ENCODE data around the gene BAMBI. TPM values are rescaled to one million over a fixed set of nuclear protein-coding genes. Genes with fewer than 3 reads are reported as not detected.
A peak's percentile ranks its signal among the peaks of the same experiment; 100 is the strongest.

Gene BAMBI
- total RNA-seq, 2 experiments from 2014 or later = 0.18 to 0.27 TPM

DNA sequence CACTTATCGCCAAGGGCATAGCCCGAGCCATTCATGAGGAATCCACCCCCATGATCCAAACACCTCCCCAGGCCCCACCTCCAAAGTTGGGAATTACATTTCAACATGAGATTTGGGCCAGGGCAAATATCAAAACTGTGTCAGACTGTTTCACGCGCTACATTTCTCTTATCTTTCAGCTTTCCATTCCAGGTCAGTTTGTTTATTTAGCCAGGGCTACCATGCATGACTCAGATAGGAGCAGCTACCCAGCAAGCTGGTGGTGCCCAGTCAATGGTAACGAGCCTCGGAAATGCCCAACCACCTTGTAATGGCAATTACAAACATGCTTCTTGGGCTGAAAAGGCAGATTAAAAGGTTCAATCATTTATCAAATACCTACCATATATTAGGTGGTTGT lies 43.6 kb upstream of the BAMBI start:
- Mint-ChIP-seq H3K4me1 (ENCODE audit: low read depth) (no peaks in the 10 kb centered on the region), H3K9me3 (peaks cover 1% of the 10 kb centered on the region), H3K36me3 (ENCODE audit: low read depth) (no peaks in the 10 kb centered on the region)

DNA sequence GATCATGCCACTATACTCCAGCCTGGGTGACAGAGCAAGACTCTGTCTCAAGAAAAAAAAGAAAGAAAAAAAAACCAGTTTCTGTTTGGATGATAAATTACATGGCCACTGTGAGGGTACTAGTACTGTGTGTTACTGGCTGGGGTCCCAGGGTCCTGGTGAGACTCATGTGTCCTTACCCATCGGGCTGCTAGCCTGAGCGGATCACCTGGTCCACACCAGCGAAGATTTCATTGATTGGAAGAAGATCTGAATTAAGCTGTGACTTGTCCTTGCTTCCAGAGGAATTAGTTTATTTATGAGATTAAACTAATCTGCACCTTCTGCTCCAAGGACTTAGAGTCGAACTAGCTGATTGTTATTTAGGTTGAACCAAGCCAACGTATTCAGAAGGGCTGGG lies 40.0 kb upstream of the BAMBI start:
- TF ChIP-seq, protein P1, sequence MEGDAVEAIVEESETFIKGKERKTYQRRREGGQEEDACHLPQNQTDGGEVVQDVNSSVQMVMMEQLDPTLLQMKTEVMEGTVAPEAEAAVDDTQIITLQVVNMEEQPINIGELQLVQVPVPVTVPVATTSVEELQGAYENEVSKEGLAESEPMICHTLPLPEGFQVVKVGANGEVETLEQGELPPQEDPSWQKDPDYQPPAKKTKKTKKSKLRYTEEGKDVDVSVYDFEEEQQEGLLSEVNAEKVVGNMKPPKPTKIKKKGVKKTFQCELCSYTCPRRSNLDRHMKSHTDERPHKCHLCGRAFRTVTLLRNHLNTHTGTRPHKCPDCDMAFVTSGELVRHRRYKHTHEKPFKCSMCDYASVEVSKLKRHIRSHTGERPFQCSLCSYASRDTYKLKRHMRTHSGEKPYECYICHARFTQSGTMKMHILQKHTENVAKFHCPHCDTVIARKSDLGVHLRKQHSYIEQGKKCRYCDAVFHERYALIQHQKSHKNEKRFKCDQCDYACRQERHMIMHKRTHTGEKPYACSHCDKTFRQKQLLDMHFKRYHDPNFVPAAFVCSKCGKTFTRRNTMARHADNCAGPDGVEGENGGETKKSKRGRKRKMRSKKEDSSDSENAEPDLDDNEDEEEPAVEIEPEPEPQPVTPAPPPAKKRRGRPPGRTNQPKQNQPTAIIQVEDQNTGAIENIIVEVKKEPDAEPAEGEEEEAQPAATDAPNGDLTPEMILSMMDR (IDR thresholded peaks at IDR 0.05) = no peak
- CTCF ChIA-PET = interaction anchor here (1.9 kb wide), 1 partner anchor 9 kb away, joined by 7 read pairs; no protein-coding TSS in a partner anchor
- no peak for ATAC-seq
- no peak for DNase-seq
- H3K4me1 Mint-ChIP-seq (ENCODE audit: low read depth) = no peaks in the 10 kb centered on the region
- H3K9me3 Mint-ChIP-seq = peaks cover 3% of the 10 kb centered on the region
- no peak overlapping the region for H3K27ac Mint-ChIP-seq
- intact Hi-C loops (cut with micrococcal nuclease) = no loop called here
- no peaks in the 10 kb centered on the region for H3K36me3 Mint-ChIP-seq (ENCODE audit: low read depth)
- POLR2A ChIA-PET = no interaction called here
- H3K4me3 Mint-ChIP-seq = no peak overlapping the region
- H3K27me3 Mint-ChIP-seq = peaks cover 4% of the 10 kb centered on the region

More for the DNA sequence above, 43.6 kb upstream of the BAMBI start:
- no peak for DNase-seq
- Mint-ChIP-seq H3K4me3 (no peak overlapping the region), H3K27me3 (peaks cover 9% of the 10 kb centered on the region), H3K27ac (no peak overlapping the region)
- ChIA-PET CTCF (no interaction called here), POLR2A (no interaction called here)
- ATAC-seq = no peak
- TF ChIP-seq, protein P1 (IDR thresholded peaks at IDR 0.05) = no peak
- intact Hi-C loops (cut with micrococcal nuclease) = no loop called here

DNA sequence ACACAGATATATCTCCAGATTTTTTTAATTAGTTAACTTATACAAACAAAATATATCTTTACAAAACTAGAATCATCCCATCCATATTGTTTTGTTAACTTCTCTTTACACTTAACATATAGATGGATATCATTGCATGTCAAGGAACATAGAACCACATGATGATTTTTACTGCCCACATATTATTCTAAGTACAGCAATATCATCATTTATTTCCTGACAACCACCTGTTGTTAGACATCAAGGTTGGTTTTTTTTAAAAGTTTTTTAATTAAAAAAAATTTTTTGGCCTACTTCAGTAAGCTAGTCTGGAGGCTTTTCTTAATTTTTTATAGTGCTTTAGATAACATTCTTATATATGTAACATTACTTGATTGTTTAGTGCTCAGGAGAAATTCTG lies 38.9 kb upstream of the BAMBI start:
- ATAC-seq = no peak
- Mint-ChIP-seq H3K4me1 (ENCODE audit: low read depth) (no peaks in the 10 kb centered on the region), H3K27ac (no peak overlapping the region), H3K9me3 (peaks cover 3% of the 10 kb centered on the region), H3K27me3 (peaks cover 2% of the 10 kb centered on the region), H3K4me3 (no peak overlapping the region), H3K36me3 (ENCODE audit: low read depth) (no peaks in the 10 kb centered on the region)
- intact Hi-C loops (cut with micrococcal nuclease) = no loop called here
- ChIA-PET POLR2A (no interaction called here), CTCF (interaction anchor here (1.9 kb wide), 1 partner anchor 10 kb away, joined by 7 read pairs; no protein-coding TSS in a partner anchor)
- TF ChIP-seq, protein P1 (IDR thresholded peaks at IDR 0.05) = no peak
- no peak for DNase-seq

DNA sequence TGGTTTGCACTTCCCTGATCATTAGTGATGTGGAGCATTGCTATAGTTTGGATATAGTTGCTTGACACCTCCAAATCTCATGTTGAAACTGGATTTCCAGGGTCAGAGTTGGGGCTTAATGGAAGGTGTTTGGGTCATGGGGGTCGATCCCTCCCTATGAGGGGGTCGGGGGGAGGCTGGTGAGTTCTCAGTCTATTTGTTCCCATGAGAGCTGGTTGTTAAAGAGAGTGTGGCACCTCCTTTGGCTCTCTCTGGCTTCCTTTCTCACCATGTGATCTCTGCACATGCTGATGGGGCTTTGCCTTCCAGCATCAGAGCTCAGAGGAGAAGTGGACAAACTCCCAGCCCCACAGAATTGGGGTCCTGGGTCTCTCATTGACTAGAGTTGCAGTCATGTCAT lies 36.8 kb upstream of the BAMBI start:
- H3K4me1 Mint-ChIP-seq (ENCODE audit: low read depth) = no peaks in the 10 kb centered on the region
- peaks cover 3% of the 10 kb centered on the region for H3K9me3 Mint-ChIP-seq
- DNase-seq (no peak), ATAC-seq (no peak)
- no peak overlapping the region for H3K27ac Mint-ChIP-seq
- H3K27me3 Mint-ChIP-seq = no peaks in the 10 kb centered on the region
- ChIA-PET CTCF (no interaction called here), POLR2A (no interaction called here)
- TF ChIP-seq, protein P1 (IDR thresholded peaks at IDR 0.05) = no peak
- intact Hi-C loops (cut with micrococcal nuclease) = no loop called here
- H3K36me3 Mint-ChIP-seq (ENCODE audit: low read depth) = no peaks in the 10 kb centered on the region
- H3K4me3 Mint-ChIP-seq = no peak overlapping the region

DNA sequence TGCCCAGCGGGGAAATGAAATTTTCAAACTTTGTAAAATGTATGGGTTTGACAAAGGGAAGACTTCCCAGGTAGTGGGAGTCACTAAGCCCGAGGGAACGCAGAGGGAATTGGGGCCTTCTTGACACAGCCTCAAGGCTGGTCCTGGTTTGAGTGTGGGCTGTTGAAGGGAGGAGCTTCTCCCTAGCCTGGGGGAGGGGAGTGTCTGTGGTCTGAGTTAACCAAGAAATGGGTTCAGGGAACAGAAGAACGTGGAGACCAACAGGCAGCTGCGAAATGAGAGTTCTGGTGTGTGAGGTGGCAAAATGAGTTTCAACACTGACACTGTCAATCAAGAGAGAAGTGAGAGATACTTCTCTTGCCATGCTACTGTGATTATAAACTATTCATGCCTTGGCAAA lies 32.7 kb upstream of the BAMBI start:
- no peak overlapping the region for H3K27ac Mint-ChIP-seq
- TF ChIP-seq, protein P1 (IDR thresholded peaks at IDR 0.05) = no peak
- ChIA-PET POLR2A (no interaction called here), CTCF (no interaction called here)
- H3K27me3 Mint-ChIP-seq = no peaks in the 10 kb centered on the region
- no peaks in the 10 kb centered on the region for H3K36me3 Mint-ChIP-seq (ENCODE audit: low read depth)
- intact Hi-C loops (cut with micrococcal nuclease) = no loop called here
- H3K4me1 Mint-ChIP-seq (ENCODE audit: low read depth) = no peaks in the 10 kb centered on the region
- no peaks in the 10 kb centered on the region for H3K9me3 Mint-ChIP-seq
- H3K4me3 Mint-ChIP-seq = no peak overlapping the region
- DNase-seq = peak; percentile 9
- ATAC-seq = peak; percentile 34

Measured in activated CD8-positive, alpha-beta T cell treated with anti-CD3 and anti-CD28 coated beads for 36 hours (primary cell).